K562 (cell line): ENCODE data around the gene HPS4. TPM values are rescaled to one million over a fixed set of nuclear protein-coding genes. Genes with fewer than 3 reads are reported as not detected.

Experiments
- ATF3 ChIP-seq, 2 experiments: fragments of 450-650 bp in 1 of 2; sonication (generic) in 1 of 2; formaldehyde crosslinking in 1 of 2; IDR thresholded peaks in 1 of 2; conservative IDR thresholded peaks in 1 of 2; 2 replicates each; pipeline versions ENCODE4 v1.6.1 to v1.8.1; 2016 to 2023; ENCODE audit warnings: mild to moderate bottlenecking in 2 of 2, moderate library complexity in 2 of 2, inconsistent platforms in 1 of 2, missing genetic modification reagents in 1 of 2
- CAMTA2 ChIP-seq: fragments of 250-450 bp; sonication (Bioruptor Pico); conservative IDR thresholded peaks from 2 replicates; pipeline ENCODE4 v1.5.1; 2022
- ETV6 ChIP-seq, 3 experiments: fragments of 150-350 bp in 1 of 3; sonication (generic) in 1 of 3; formaldehyde crosslinking in 1 of 3; IDR thresholded peaks; 2 replicates each; pipeline versions ENCODE4 v1.6.1 to v1.8.0; 2014 to 2022; ENCODE audit warnings: borderline replicate concordance in 2 of 3, low read depth in 2 of 3, antibody characterized with exemption in 1 of 3, low read length in 1 of 3, mild to moderate bottlenecking in 1 of 3, missing genetic modification reagents in 1 of 3
- FOSL1 ChIP-seq: fragments of 200-800 bp; sonication (Bioruptor generic); conservative IDR thresholded peaks from 2 replicates; pipeline ENCODE4 v1.6.1; 2016; ENCODE audit warnings: missing genetic modification characterization, missing compliant biosample characterization
- JUN ChIP-seq, 2 experiments: sonication (generic) in 1 of 2; formaldehyde crosslinking in 1 of 2; IDR thresholded peaks; 2 replicates each; pipeline versions ENCODE4 v1.6.1 to v1.8.0; 2012 to 2022; ENCODE audit warnings: borderline replicate concordance in 2 of 2, mild to moderate bottlenecking in 2 of 2, improper control_type of control experiment in 1 of 2, low read depth in 1 of 2, low read length in 1 of 2, missing genetic modification reagents in 1 of 2
- MGA ChIP-seq: fragments of 450-650 bp; IDR thresholded peaks from 2 replicates; pipeline ENCODE4 v1.6.1; 2016; ENCODE audit warnings: mild to moderate bottlenecking, moderate library complexity
- NR2C1 ChIP-seq, 2 experiments: fragments of 450-650 bp; IDR thresholded peaks; 2 replicates each; pipeline ENCODE4 v1.6.1; 2017; ENCODE audit warnings: mild to moderate bottlenecking in 2 of 2, antibody characterized with exemption in 1 of 2, inconsistent platforms in 1 of 2, missing compliant biosample characterization in 1 of 2, missing genetic modification characterization in 1 of 2
- SMARCC2 ChIP-seq: fragments of 450-650 bp; IDR thresholded peaks from 2 replicates; pipeline ENCODE4 v1.6.1; 2017; ENCODE audit warnings: antibody characterized with exemption, moderate library complexity, mild to moderate bottlenecking, low read depth
- THRB ChIP-seq: fragments of 450-650 bp; formaldehyde crosslinking; conservative IDR thresholded peaks from 2 replicates; pipeline ENCODE4 v1.4.0; 2022; ENCODE audit warnings: mild to moderate bottlenecking, missing genetic modification characterization
- ZBED1 ChIP-seq: IDR thresholded peaks from 2 replicates; pipeline ENCODE4 v1.6.1; 2014
- ZKSCAN1 ChIP-seq: fragments of 150-350 bp; IDR thresholded peaks from 2 replicates; pipeline ENCODE4 v1.6.1; 2016; ENCODE audit warnings: low read depth, low read length
- ZNF263 ChIP-seq: sonication (generic); formaldehyde crosslinking; IDR thresholded peaks from 2 replicates; pipeline ENCODE4 v1.8.0; 2022; ENCODE audit warnings: mild to moderate bottlenecking, missing genetic modification reagents, borderline replicate concordance
- polyA plus RNA-seq, 8 experiments: library from polyadenylated mRNA; depleted of rRNA in 4 of 8; stranded (reverse) in 5 of 8; unstranded in 3 of 8; fragments of >200 nt; fragmentation: Nextera tagmentation in 2 of 8; fragmentation: Illumina TruSeq in 1 of 8; extraction: Ambion mirVana in 2 of 8; extraction: Trizol in 1 of 8; gene quantifications; 2 replicates each; pipeline versions ENCODE4 v1.2.1 to v1.2.3, GENCODE V29; 2011 to 2014; ENCODE audit warnings: inconsistent platforms in 1 of 8, missing spikeins in 1 of 8
- total RNA-seq, 7 experiments: library from RNA; depleted of rRNA in 6 of 7; stranded (reverse); fragments of >200 nt in 6 of 7; fragmentation: Illumina TruSeq in 2 of 7; extraction: Trizol in 2 of 7; gene quantifications; 2 replicates each; pipeline versions ENCODE4 v1.2.1 to v1.2.3, GENCODE V29; 2011 to 2021; ENCODE audit warnings: low replicate concordance in 1 of 7

HPS4 gene
- total and polyA plus RNA-seq, 9 of the 15 experiments (the other 6 are each of a cell fraction or from before 2014, with no cell fraction given), result 12.8 to 29.2 (median 25.3) TPM

GRCh38 chr22:26416670-26417276 is 66.8 kb downstream of the HPS4 start (continued):
- TF ChIP-seq MGA (no peak), THRB (CRISPR knock-in tag) (no peak), ATF3 (IDR thresholded peaks at IDR 0.05) (peak; percentile 52), ATF3 (CRISPR knock-in tag; conservative IDR thresholded peaks at IDR 0.05) (no peak), ZBED1 (no peak), SMARCC2 (no peak), FOSL1 (tag) (peak; percentile 65), JUN (IDR thresholded peaks at IDR 0.05; ENCODE audit: borderline replicate concordance, low read depth, low read length) (0 out of 2 replicates have a peak, but pooled peaks have one; percentile 26), JUN (CRISPR knock-in tag; IDR thresholded peaks at IDR 0.05; ENCODE audit: borderline replicate concordance) (no peak), ZKSCAN1 (no peak), CAMTA2 (CRISPR knock-in tag) (no peak), NR2C1 (IDR thresholded peaks at IDR 0.05) (no peak), NR2C1 (tag; IDR thresholded peaks at IDR 0.05) (no peak), ETV6 (IDR thresholded peaks at IDR 0.05; ENCODE audit: borderline replicate concordance in 1 of 2, low read depth in 2 of 2, low read length in 1 of 2) (no peak), ETV6 (CRISPR knock-in tag; IDR thresholded peaks at IDR 0.05; ENCODE audit: borderline replicate concordance) (no peak), ZNF263 (CRISPR knock-in tag) (no peak)
